Measurements from ENCODE around the gene ASCL5.

ASCL5 gene

GRCh38 chr1:201080135-201080534 lies 46.8 kb downstream of the ASCL5 start:
- no peak overlapping the region for H3K4me3 Mint-ChIP-seq
- no peaks in the 10 kb centered on the region for H3K36me3 Mint-ChIP-seq (ENCODE audit: low read depth)
- DNase-seq, result no peak
- no peak for TF ChIP-seq CTCF (IDR thresholded peaks at IDR 0.05)
- no peaks in the 10 kb centered on the region for H3K9me3 Mint-ChIP-seq
- no peak overlapping the region for H3K27ac Mint-ChIP-seq
- H3K27me3 Mint-ChIP-seq (ENCODE audit: low read depth, poor library complexity), result peaks cover 16% of the 10 kb centered on the region
- peaks cover 19% of the 10 kb centered on the region for H3K4me1 Mint-ChIP-seq

- Mint-ChIP-seq H3K9me3 (no peaks in the 10 kb centered on the region), H3K27ac (no peak overlapping the region), H3K36me3 (ENCODE audit: low read depth) (no peaks in the 10 kb centered on the region), H3K4me3 (no peak overlapping the region), H3K27me3 (ENCODE audit: low read depth, poor library complexity) (peaks cover 4% of the 10 kb centered on the region), H3K4me1 (peaks cover 24% of the 10 kb centered on the region)
- DNase-seq, result no peak
- no peak for TF ChIP-seq CTCF (IDR thresholded peaks at IDR 0.05)
Measured at GRCh38 chr1:201077736-201078135, 49.2 kb downstream of the ASCL5 start.

- no peak for TF ChIP-seq CTCF (IDR thresholded peaks at IDR 0.05)
- no peak overlapping the region for H3K4me3 Mint-ChIP-seq
- peaks cover 9% of the 10 kb centered on the region for H3K27me3 Mint-ChIP-seq (ENCODE audit: low read depth, poor library complexity)
- H3K36me3 Mint-ChIP-seq (ENCODE audit: low read depth), result no peaks in the 10 kb centered on the region
- DNase-seq, result no peak
- H3K4me1 Mint-ChIP-seq, result peaks cover 24% of the 10 kb centered on the region
- no peak overlapping the region for H3K27ac Mint-ChIP-seq
- no peaks in the 10 kb centered on the region for H3K9me3 Mint-ChIP-seq
Measured at GRCh38 chr1:201077116-201077515, 49.9 kb downstream of the ASCL5 start.

GRCh38 chr1:201076092-201076491 lies 50.9 kb downstream of the ASCL5 start:
- TF ChIP-seq CTCF (IDR thresholded peaks at IDR 0.05), result no peak
- DNase-seq, result no peak
- Mint-ChIP-seq H3K27ac (no peak overlapping the region), H3K27me3 (ENCODE audit: low read depth, poor library complexity) (peaks cover 10% of the 10 kb centered on the region), H3K36me3 (ENCODE audit: low read depth) (no peaks in the 10 kb centered on the region), H3K4me1 (peaks cover 29% of the 10 kb centered on the region), H3K9me3 (no peaks in the 10 kb centered on the region), H3K4me3 (no peak overlapping the region)

GRCh38 chr1:201074018-201074417 lies 53.0 kb downstream of the ASCL5 start:
- no peak for TF ChIP-seq CTCF (IDR thresholded peaks at IDR 0.05)
- Mint-ChIP-seq H3K4me3 (no peak overlapping the region), H3K27ac (no peak overlapping the region), H3K9me3 (no peaks in the 10 kb centered on the region), H3K36me3 (ENCODE audit: low read depth) (no peaks in the 10 kb centered on the region), H3K27me3 (ENCODE audit: low read depth, poor library complexity) (peaks cover 8% of the 10 kb centered on the region), H3K4me1 (peaks cover 42% of the 10 kb centered on the region)
- no peak for DNase-seq

GRCh38 chr1:201072922-201073321 lies 54.1 kb downstream of the ASCL5 start:
- H3K27me3 Mint-ChIP-seq (ENCODE audit: low read depth, poor library complexity), result peaks cover 6% of the 10 kb centered on the region
- H3K27ac Mint-ChIP-seq, result no peak overlapping the region
- no peak overlapping the region for H3K4me3 Mint-ChIP-seq
- no peaks in the 10 kb centered on the region for H3K9me3 Mint-ChIP-seq
- no peak for DNase-seq
- TF ChIP-seq CTCF (IDR thresholded peaks at IDR 0.05), result no peak
- H3K4me1 Mint-ChIP-seq, result peaks cover 45% of the 10 kb centered on the region
- H3K36me3 Mint-ChIP-seq (ENCODE audit: low read depth), result no peaks in the 10 kb centered on the region
